Measurements from ENCODE around the gene CACNA1I.

The CACNA1I gene

DNA sequence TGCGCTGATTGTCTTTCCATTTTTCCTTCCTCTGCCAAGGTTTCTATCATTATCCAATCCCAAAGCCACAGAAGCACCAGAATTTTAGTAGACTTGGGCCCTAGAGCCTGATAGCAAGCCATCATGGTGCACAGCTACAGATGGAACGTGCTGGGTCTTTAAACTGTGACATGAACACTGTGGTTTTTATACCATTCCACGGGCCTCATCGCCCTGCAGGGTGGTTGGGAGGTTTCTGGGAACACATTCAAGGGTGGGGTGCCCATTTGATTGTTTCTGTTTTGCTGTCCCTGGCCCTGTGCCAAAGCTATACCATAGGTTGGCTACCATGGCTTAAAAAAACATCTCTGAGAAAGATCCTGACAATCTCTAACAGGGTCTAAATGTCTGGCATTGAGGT is 151.9 kb downstream of the CACNA1I start:
- H3K36me3 ChIP-seq (ENCODE audit: control insufficient read depth in 2 of 2, insufficient read depth in 2 of 2, low read length in 2 of 2) = no peaks in the 10 kb centered on the region
- no peak overlapping the region for H3K4me3 ChIP-seq (ENCODE audit: low read length in 2 of 2)
- no peak overlapping the region for H3K27ac ChIP-seq (ENCODE audit: low read length)
- peaks cover 9 to 19% of the 10 kb centered on the region in 2 donors for H3K27me3 ChIP-seq (ENCODE audit: control insufficient read depth in 1 of 2, insufficient read depth in 2 of 2, low read length in 2 of 2)
- no peaks in the 10 kb centered on the region for H3K9me3 ChIP-seq (ENCODE audit: control insufficient read depth in 2 of 2, low read length in 2 of 2)
- H3K4me1 ChIP-seq (ENCODE audit: control insufficient read depth, insufficient read depth, low read length) = no peaks in the 10 kb centered on the region
- no peak overlapping the region for H3K9ac ChIP-seq (ENCODE audit: low read length in 2 of 2)

- Histone ChIP-seq H3K36me3 (ENCODE audit: control insufficient read depth in 2 of 2, insufficient read depth in 2 of 2, low read length in 2 of 2) (no peaks in the 10 kb centered on the region), H3K9me3 (ENCODE audit: control insufficient read depth in 2 of 2, low read length in 2 of 2) (no peaks in the 10 kb centered on the region), H3K27ac (ENCODE audit: low read length) (no peak overlapping the region), H3K9ac (ENCODE audit: low read length in 2 of 2) (no peak overlapping the region), H3K4me1 (ENCODE audit: control insufficient read depth, insufficient read depth, low read length) (no peaks in the 10 kb centered on the region), H3K27me3 (ENCODE audit: control insufficient read depth in 1 of 2, insufficient read depth in 2 of 2, low read length in 2 of 2) (peaks cover 12 to 19% of the 10 kb centered on the region in 2 donors), H3K4me3 (ENCODE audit: low read length in 2 of 2) (no peak overlapping the region)
These were observed 152.9 kb downstream of the CACNA1I start for GRCh38 chr22:39723463-39723862.

- no peak overlapping the region for H3K27ac ChIP-seq (ENCODE audit: low read length)
- no peaks in the 10 kb centered on the region for H3K4me1 ChIP-seq (ENCODE audit: control insufficient read depth, insufficient read depth, low read length)
- H3K27me3 ChIP-seq (ENCODE audit: control insufficient read depth in 1 of 2, insufficient read depth in 2 of 2, low read length in 2 of 2) = peaks cover 13 to 19% of the 10 kb centered on the region in 2 donors
- H3K9me3 ChIP-seq (ENCODE audit: control insufficient read depth in 2 of 2, low read length in 2 of 2) = no peaks in the 10 kb centered on the region
- no peak overlapping the region for H3K9ac ChIP-seq (ENCODE audit: low read length in 2 of 2)
- H3K36me3 ChIP-seq (ENCODE audit: control insufficient read depth in 2 of 2, insufficient read depth in 2 of 2, low read length in 2 of 2) = no peaks in the 10 kb centered on the region
- no peak overlapping the region for H3K4me3 ChIP-seq (ENCODE audit: low read length in 2 of 2)
These were observed 153.4 kb downstream of the CACNA1I start for GRCh38 chr22:39723899-39724351.

DNA sequence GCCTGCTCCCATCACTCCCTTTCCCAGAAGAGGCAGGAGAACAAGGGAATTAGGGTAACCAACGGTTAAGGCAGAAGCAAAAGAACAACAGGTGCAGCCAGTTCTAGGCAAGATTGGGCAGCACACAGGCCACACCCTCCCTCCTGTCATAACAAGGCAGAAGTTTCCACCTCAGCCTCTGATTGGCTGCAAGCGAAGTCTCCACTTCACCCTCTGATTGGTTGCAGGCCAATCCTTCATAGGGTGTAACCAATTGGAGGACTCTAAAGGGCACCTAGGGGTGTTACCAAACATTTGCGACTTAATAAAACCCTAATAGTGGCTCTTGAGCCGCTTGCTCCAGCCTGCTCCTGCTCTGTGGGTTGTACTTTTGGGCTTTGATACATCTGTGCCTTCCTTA is 153.8 kb downstream of the CACNA1I start:
- Histone ChIP-seq H3K27me3 (ENCODE audit: control insufficient read depth in 1 of 2, insufficient read depth in 2 of 2, low read length in 2 of 2) (peaks cover 13 to 19% of the 10 kb centered on the region in 2 donors), H3K9ac (ENCODE audit: low read length in 2 of 2) (no peak overlapping the region), H3K27ac (ENCODE audit: low read length) (no peak overlapping the region)

DNA sequence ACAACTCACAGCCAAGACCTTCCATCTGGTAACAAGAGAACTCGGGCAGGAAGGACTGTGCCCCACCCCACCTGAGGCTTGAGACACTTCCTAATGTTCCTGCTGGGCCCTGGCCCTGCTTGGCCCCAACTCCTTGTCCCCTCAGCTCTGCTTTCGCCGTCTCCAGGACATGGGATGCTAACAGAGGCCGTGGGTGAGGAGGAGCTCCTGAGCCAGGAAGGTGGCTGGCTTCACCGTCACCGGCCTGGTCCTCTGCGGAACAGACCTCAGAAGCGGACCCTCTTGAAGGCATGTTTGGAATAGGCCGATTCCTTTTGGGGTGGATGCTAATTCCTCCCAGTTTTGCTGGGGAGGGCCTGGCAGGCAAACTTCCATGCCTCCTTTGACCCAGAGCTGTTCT is 154.3 kb downstream of the CACNA1I start:
- Histone ChIP-seq H3K4me3 (ENCODE audit: low read length in 2 of 2) (no peak overlapping the region), H3K36me3 (ENCODE audit: control insufficient read depth in 2 of 2, insufficient read depth in 2 of 2, low read length in 2 of 2) (no peaks in the 10 kb centered on the region), H3K27me3 (ENCODE audit: control insufficient read depth in 1 of 2, insufficient read depth in 2 of 2, low read length in 2 of 2) (peaks cover 13 to 19% of the 10 kb centered on the region in 2 donors)

More for the DNA sequence above, 153.8 kb downstream of the CACNA1I start:
- H3K4me1 ChIP-seq (ENCODE audit: control insufficient read depth, insufficient read depth, low read length) = no peaks in the 10 kb centered on the region
- H3K9me3 ChIP-seq (ENCODE audit: control insufficient read depth in 2 of 2, low read length in 2 of 2) = no peaks in the 10 kb centered on the region
- no peak overlapping the region for H3K4me3 ChIP-seq (ENCODE audit: low read length in 2 of 2)
- H3K36me3 ChIP-seq (ENCODE audit: control insufficient read depth in 2 of 2, insufficient read depth in 2 of 2, low read length in 2 of 2) = no peaks in the 10 kb centered on the region

GRCh38 chr22:39725351-39726035 is 154.9 kb downstream of the CACNA1I start:
- Histone ChIP-seq H3K27ac (ENCODE audit: low read length) (no peak overlapping the region), H3K27me3 (ENCODE audit: control insufficient read depth in 1 of 2, insufficient read depth in 2 of 2, low read length in 2 of 2) (peaks cover 13 to 17% of the 10 kb centered on the region in 2 donors), H3K4me3 (ENCODE audit: low read length in 2 of 2) (no peak overlapping the region)

More for the DNA sequence above, 154.3 kb downstream of the CACNA1I start:
- Histone ChIP-seq H3K27ac (ENCODE audit: low read length) (no peak overlapping the region), H3K4me1 (ENCODE audit: control insufficient read depth, insufficient read depth, low read length) (no peaks in the 10 kb centered on the region), H3K9me3 (ENCODE audit: control insufficient read depth in 2 of 2, low read length in 2 of 2) (no peaks in the 10 kb centered on the region), H3K9ac (ENCODE audit: low read length in 2 of 2) (no peak overlapping the region)

GRCh38 chr22:39727541-39727940 is 157.0 kb downstream of the CACNA1I start:
- Histone ChIP-seq H3K36me3 (ENCODE audit: control insufficient read depth in 2 of 2, insufficient read depth in 2 of 2, low read length in 2 of 2) (no peaks in the 10 kb centered on the region), H3K4me3 (ENCODE audit: low read length in 2 of 2) (no peak overlapping the region), H3K27ac (ENCODE audit: low read length) (no peak overlapping the region), H3K27me3 (ENCODE audit: control insufficient read depth in 1 of 2, insufficient read depth in 2 of 2, low read length in 2 of 2) (peaks cover 21 to 27% of the 10 kb centered on the region in 2 donors), H3K4me1 (ENCODE audit: control insufficient read depth, insufficient read depth, low read length) (no peaks in the 10 kb centered on the region), H3K9ac (ENCODE audit: low read length in 2 of 2) (no peak overlapping the region), H3K9me3 (ENCODE audit: control insufficient read depth in 2 of 2, low read length in 2 of 2) (peaks cover 0 to 3% of the 10 kb centered on the region in 2 donors)

More at GRCh38 chr22:39725351-39726035, 154.9 kb downstream of the CACNA1I start:
- H3K36me3 ChIP-seq (ENCODE audit: control insufficient read depth in 2 of 2, insufficient read depth in 2 of 2, low read length in 2 of 2) = no peaks in the 10 kb centered on the region
- no peaks in the 10 kb centered on the region for H3K9me3 ChIP-seq (ENCODE audit: control insufficient read depth in 2 of 2, low read length in 2 of 2)
- H3K9ac ChIP-seq (ENCODE audit: low read length in 2 of 2) = no peak overlapping the region
- H3K4me1 ChIP-seq (ENCODE audit: control insufficient read depth, insufficient read depth, low read length) = no peaks in the 10 kb centered on the region

GRCh38 chr22:39728236-39728860 is 157.8 kb downstream of the CACNA1I start:
- H3K27me3 ChIP-seq (ENCODE audit: control insufficient read depth in 1 of 2, insufficient read depth in 2 of 2, low read length in 2 of 2) = peaks cover 21 to 31% of the 10 kb centered on the region in 2 donors
- H3K9me3 ChIP-seq (ENCODE audit: control insufficient read depth in 2 of 2, low read length in 2 of 2) = peaks cover 0 to 3% of the 10 kb centered on the region in 2 donors
- no peak overlapping the region for H3K27ac ChIP-seq (ENCODE audit: low read length)

DNA sequence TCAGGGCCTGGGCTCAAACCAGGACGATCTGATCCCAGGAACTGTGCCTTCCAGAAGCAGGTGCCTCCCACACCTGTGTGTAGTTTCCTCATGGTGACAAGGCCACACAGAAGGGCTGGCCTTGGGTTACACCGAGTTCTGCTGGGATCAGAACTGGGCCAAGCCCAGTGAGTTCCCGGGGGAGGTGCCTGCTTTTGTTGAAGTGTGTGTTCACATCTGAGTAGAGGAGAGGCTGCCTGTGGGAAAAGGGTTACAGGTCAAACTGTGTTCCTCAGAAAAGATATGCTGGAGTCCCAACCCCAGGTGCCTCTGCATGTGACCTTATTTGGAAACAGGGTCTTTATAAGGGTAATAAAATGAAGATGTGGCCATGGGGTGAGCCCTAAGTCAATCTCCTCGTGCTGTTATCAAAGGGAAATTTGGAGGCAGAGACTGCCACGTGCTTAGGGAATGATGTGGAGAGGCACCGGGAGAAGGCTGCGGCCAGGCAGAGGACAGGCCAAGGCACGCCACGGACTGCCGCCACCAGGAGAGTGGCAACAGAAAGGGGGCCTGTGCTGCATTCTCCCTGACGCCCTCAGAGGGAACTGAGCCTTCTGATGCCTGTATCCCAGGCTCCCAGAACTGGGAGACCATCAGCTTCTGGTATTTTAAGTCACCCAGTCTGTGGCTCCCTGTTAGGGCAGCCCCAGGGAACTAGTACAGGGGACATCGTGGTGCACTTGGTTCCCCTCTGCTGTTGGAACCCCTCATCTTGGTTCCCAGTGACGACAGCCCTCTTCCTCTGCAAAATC is 158.8 kb downstream of the CACNA1I start:
- peaks cover 0 to 3% of the 10 kb centered on the region in 2 donors for H3K9me3 ChIP-seq (ENCODE audit: control insufficient read depth in 2 of 2, low read length in 2 of 2)
- H3K4me3 ChIP-seq (ENCODE audit: low read length in 2 of 2) = no peak overlapping the region
- peaks cover 17 to 29% of the 10 kb centered on the region in 2 donors for H3K27me3 ChIP-seq (ENCODE audit: control insufficient read depth in 1 of 2, insufficient read depth in 2 of 2, low read length in 2 of 2)
- H3K36me3 ChIP-seq (ENCODE audit: control insufficient read depth in 2 of 2, insufficient read depth in 2 of 2, low read length in 2 of 2) = no peaks in the 10 kb centered on the region
- no peak overlapping the region for H3K27ac ChIP-seq (ENCODE audit: low read length)
- H3K9ac ChIP-seq (ENCODE audit: low read length in 2 of 2) = no peak overlapping the region
- no peaks in the 10 kb centered on the region for H3K4me1 ChIP-seq (ENCODE audit: control insufficient read depth, insufficient read depth, low read length)

More at GRCh38 chr22:39728236-39728860, 157.8 kb downstream of the CACNA1I start:
- Histone ChIP-seq H3K9ac (ENCODE audit: low read length in 2 of 2) (no peak overlapping the region), H3K36me3 (ENCODE audit: control insufficient read depth in 2 of 2, insufficient read depth in 2 of 2, low read length in 2 of 2) (no peaks in the 10 kb centered on the region), H3K4me3 (ENCODE audit: low read length in 2 of 2) (no peak overlapping the region), H3K4me1 (ENCODE audit: control insufficient read depth, insufficient read depth, low read length) (no peaks in the 10 kb centered on the region)

GRCh38 chr22:39731481-39731880 is 160.9 kb downstream of the CACNA1I start:
- H3K27me3 ChIP-seq (ENCODE audit: control insufficient read depth in 1 of 2, insufficient read depth in 2 of 2, low read length in 2 of 2) = peaks cover 14 to 24% of the 10 kb centered on the region in 2 donors
- no peaks in the 10 kb centered on the region for H3K36me3 ChIP-seq (ENCODE audit: control insufficient read depth in 2 of 2, insufficient read depth in 2 of 2, low read length in 2 of 2)
- no peak overlapping the region for H3K27ac ChIP-seq (ENCODE audit: low read length)
- no peak overlapping the region for H3K9ac ChIP-seq (ENCODE audit: low read length in 2 of 2)
- peaks cover 0 to 3% of the 10 kb centered on the region in 2 donors for H3K9me3 ChIP-seq (ENCODE audit: control insufficient read depth in 2 of 2, low read length in 2 of 2)
- no peaks in the 10 kb centered on the region for H3K4me1 ChIP-seq (ENCODE audit: control insufficient read depth, insufficient read depth, low read length)
- no peak overlapping the region for H3K4me3 ChIP-seq (ENCODE audit: low read length in 2 of 2)

All from stomach smooth muscle (tissue), 2 donors.